ENCODE measurements around the gene CLDN24. TPM values are rescaled to one million over a fixed set of nuclear protein-coding genes. Genes with fewer than 3 reads are reported as not detected.

Gene CLDN24
- polyA plus RNA-seq, 1 of the 3 experiments (the other 2 are of a cell fraction): not detected

- Histone ChIP-seq H3K9ac (no peak overlapping the region), H3K4me3 (ENCODE audit: low read depth in 2 of 2, low read length in 1 of 2) (no peak overlapping the region), H3K4me2 (no peak overlapping the region), H4K20me1 (ENCODE audit: insufficient read depth) (no peaks in the 10 kb centered on the region), H2AFZ (ENCODE audit: low read depth) (no peak overlapping the region), H3K4me1 (ENCODE audit: control insufficient read depth in 1 of 2, insufficient read depth in 2 of 2, low read depth in 1 of 2, low read length in 1 of 2) (peaks cover 0 to 20% of the 10 kb centered on the region in 2 experiments; a peak in 1 of 4 replicates), H3K36me3 (replicated peaks in 1 of 2; ENCODE audit: control insufficient read depth in 1 of 2, insufficient read depth in 2 of 2, low read length in 1 of 2) (no peaks in the 10 kb centered on the region), H3K79me2 (ENCODE audit: insufficient read depth) (no peaks in the 10 kb centered on the region), H3K9me2 (no peaks in the 10 kb centered on the region), H3K9me3 (no peaks in the 10 kb centered on the region), H3K27me3 (ENCODE audit: insufficient read depth) (no peaks in the 10 kb centered on the region), H3F3A (replicated peaks; ENCODE audit: insufficient read depth) (peaks cover 21% of the 10 kb centered on the region), H3K27ac (ENCODE audit: low read depth in 2 of 2, low read length in 1 of 2) (no peak overlapping the region)
- no peak for TF ChIP-seq YY1 (IDR thresholded peaks at IDR 0.05; ENCODE audit: low read depth)
- TF ChIP-seq SMC3 (IDR thresholded peaks at IDR 0.05; ENCODE audit: low read depth, low read length): no peak
- TF ChIP-seq FOXJ3 (CRISPR knock-in tag; IDR thresholded peaks at IDR 0.05): no peak
- TF ChIP-seq ELF1 (IDR thresholded peaks at IDR 0.05): no peak
- no peak for TF ChIP-seq USF2 (IDR thresholded peaks at IDR 0.05; ENCODE audit: borderline replicate concordance, low read depth, low read length)
- no peak for TF ChIP-seq POLR2AphosphoS5 (IDR thresholded peaks at IDR 0.05; ENCODE audit: low read depth, low read length)
- no peak for TF ChIP-seq EZH2phosphoT487 (IDR thresholded peaks at IDR 0.05; ENCODE audit: borderline replicate concordance, low read depth)
- TF ChIP-seq NFIC (IDR thresholded peaks at IDR 0.05; ENCODE audit: borderline replicate concordance): no peak
- TF ChIP-seq, protein P1, sequence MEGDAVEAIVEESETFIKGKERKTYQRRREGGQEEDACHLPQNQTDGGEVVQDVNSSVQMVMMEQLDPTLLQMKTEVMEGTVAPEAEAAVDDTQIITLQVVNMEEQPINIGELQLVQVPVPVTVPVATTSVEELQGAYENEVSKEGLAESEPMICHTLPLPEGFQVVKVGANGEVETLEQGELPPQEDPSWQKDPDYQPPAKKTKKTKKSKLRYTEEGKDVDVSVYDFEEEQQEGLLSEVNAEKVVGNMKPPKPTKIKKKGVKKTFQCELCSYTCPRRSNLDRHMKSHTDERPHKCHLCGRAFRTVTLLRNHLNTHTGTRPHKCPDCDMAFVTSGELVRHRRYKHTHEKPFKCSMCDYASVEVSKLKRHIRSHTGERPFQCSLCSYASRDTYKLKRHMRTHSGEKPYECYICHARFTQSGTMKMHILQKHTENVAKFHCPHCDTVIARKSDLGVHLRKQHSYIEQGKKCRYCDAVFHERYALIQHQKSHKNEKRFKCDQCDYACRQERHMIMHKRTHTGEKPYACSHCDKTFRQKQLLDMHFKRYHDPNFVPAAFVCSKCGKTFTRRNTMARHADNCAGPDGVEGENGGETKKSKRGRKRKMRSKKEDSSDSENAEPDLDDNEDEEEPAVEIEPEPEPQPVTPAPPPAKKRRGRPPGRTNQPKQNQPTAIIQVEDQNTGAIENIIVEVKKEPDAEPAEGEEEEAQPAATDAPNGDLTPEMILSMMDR (IDR thresholded peaks at IDR 0.05): no peak
- no peak for TF ChIP-seq RAD21 (IDR thresholded peaks at IDR 0.05; ENCODE audit: low read length)
- TF ChIP-seq ZBTB33 (IDR thresholded peaks at IDR 0.05; ENCODE audit: borderline replicate concordance, low read depth): no peak
- no peak for TF ChIP-seq FOXM1 (IDR thresholded peaks at IDR 0.05; ENCODE audit: low read depth)
- no peak for TF ChIP-seq FOSL2 (IDR thresholded peaks at IDR 0.05; ENCODE audit: borderline replicate concordance, low read depth)
- TF ChIP-seq REST (IDR thresholded peaks at IDR 0.05; ENCODE audit: low read depth, low read length): no peak
- TF ChIP-seq TEAD4 (IDR thresholded peaks at IDR 0.05; ENCODE audit: borderline replicate concordance, insufficient read depth): no peak
- no peak for TF ChIP-seq MEF2A (IDR thresholded peaks at IDR 0.05; ENCODE audit: borderline replicate concordance, low read depth)
- TF ChIP-seq TCF12 (IDR thresholded peaks at IDR 0.05): no peak
- 90% methylated on average over 13 of the region's 13 CpGs for WGBS (ENCODE audit: low lambda C conversion rate)
- CTCF ChIA-PET: no interaction called here
- no peak for DNase-seq
- POLR2A ChIA-PET: no interaction called here
These were observed 36.1 kb upstream of the CLDN24 start for GRCh38 chr4:183358215-183358755.
